Astrocyte (in vitro differentiated cells and primary cell): ENCODE results near the gene PLAAT5. TPM values are rescaled to one million over a fixed set of nuclear protein-coding genes. Genes with fewer than 3 reads are reported as not detected.

Source experiments
- DNase-seq: peaks from one replicate; pipeline ENCODE4 v3.0.0-alpha.2; 2010; ENCODE audit warnings: low read depth
- FAIRE-seq: peaks from 2 replicates; lab custom pipeline; 2011; peaks lifted over from hg19 to GRCh38; lab: Jason Lieb, UNC
- H2AFZ ChIP-seq: 2 replicates; pipeline ENCODE4 v1.6.0; 2012; ENCODE audit warnings: low read depth, low read length, inconsistent platforms
- H3K27ac ChIP-seq: 2 replicates; pipeline ENCODE4 v1.5.1; 2011; ENCODE audit warnings: low read depth, low read length, inconsistent platforms
- H3K27me3 ChIP-seq: 2 replicates; pipeline ENCODE4 v1.6.0; 2011; ENCODE audit warnings: low read length, inconsistent platforms; ENCODE audit not compliant: insufficient read depth
- H3K36me3 ChIP-seq: 2 replicates; pipeline ENCODE4 v1.5.1; 2011; ENCODE audit warnings: low read length, inconsistent platforms; ENCODE audit not compliant: insufficient read depth
- H3K4me1 ChIP-seq: 2 replicates; pipeline ENCODE4 v1.5.1; 2011; ENCODE audit warnings: low read length, inconsistent platforms; ENCODE audit not compliant: insufficient read depth
- H3K4me2 ChIP-seq: 2 replicates; pipeline ENCODE4 v1.6.0; 2012; ENCODE audit warnings: low read length, inconsistent platforms
- H3K4me3 ChIP-seq: 2 replicates; pipeline ENCODE4 v1.5.1; 2011; ENCODE audit warnings: low read depth, mild to moderate bottlenecking, low read length, inconsistent platforms; ENCODE audit not compliant: insufficient read depth
- H3K79me2 ChIP-seq: 2 replicates; pipeline ENCODE4 v1.6.0; 2012; ENCODE audit warnings: mild to moderate bottlenecking, low read length, inconsistent platforms; ENCODE audit not compliant: insufficient read depth
- H3K9ac ChIP-seq: 2 replicates; pipeline ENCODE4 v1.6.0; 2012; ENCODE audit warnings: mild to moderate bottlenecking, low read length, inconsistent platforms
- H3K9me3 ChIP-seq: 2 replicates; pipeline ENCODE4 v1.5.1; 2012; ENCODE audit warnings: low read depth, mild to moderate bottlenecking, low read length, inconsistent platforms; ENCODE audit not compliant: insufficient read depth
- H4K20me1 ChIP-seq: 2 replicates; pipeline ENCODE4 v1.6.0; 2012; ENCODE audit warnings: low read length, inconsistent platforms; ENCODE audit not compliant: insufficient read depth
- H3K27ac Mint-ChIP-seq: one replicate; pipeline ENCODE4 v1.8.0; 2021; ENCODE audit warnings: mild to moderate bottlenecking, mixed read lengths; ENCODE audit not compliant: unreplicated experiment
- H3K27me3 Mint-ChIP-seq: one replicate; pipeline ENCODE4 v1.8.0; 2021; ENCODE audit warnings: low read depth, mixed read lengths; ENCODE audit not compliant: unreplicated experiment
- H3K36me3 Mint-ChIP-seq: one replicate; pipeline ENCODE4 v1.8.0; 2021; ENCODE audit warnings: low read depth, mixed read lengths; ENCODE audit not compliant: unreplicated experiment
- H3K4me1 Mint-ChIP-seq: one replicate; pipeline ENCODE4 v1.8.0; 2021; ENCODE audit warnings: low read depth, mixed read lengths; ENCODE audit not compliant: unreplicated experiment
- H3K4me3 Mint-ChIP-seq: one replicate; pipeline ENCODE4 v1.8.0; 2021; ENCODE audit warnings: mild to moderate bottlenecking, moderate library complexity, mixed read lengths; ENCODE audit not compliant: unreplicated experiment
- H3K9me3 Mint-ChIP-seq: one replicate; pipeline ENCODE4 v1.8.0; 2021; ENCODE audit warnings: mild to moderate bottlenecking, mixed read lengths; ENCODE audit not compliant: unreplicated experiment
- EZH2 ChIP-seq: IDR thresholded peaks from 2 replicates; pipeline ENCODE4 v1.6.1; 2012; ENCODE audit warnings: mild to moderate bottlenecking, low read length, inconsistent platforms; ENCODE audit not compliant: insufficient read depth
- total RNA-seq: library from RNA; stranded (reverse); gene quantifications from 2 replicates; pipeline ENCODE4 v1.2.1, GENCODE V29; 2021
- TF ChIP-seq, protein P1 (sequence below): IDR thresholded peaks from 2 replicates; pipeline ENCODE4 v1.5.1; 2011; ENCODE audit warnings: low read depth, mild to moderate bottlenecking, inconsistent platforms, low read length, moderate library complexity; ENCODE audit not compliant: insufficient read depth

PLAAT5 gene
- total RNA-seq, 1 donor from 2014 or later = 0.36 TPM

DNA sequence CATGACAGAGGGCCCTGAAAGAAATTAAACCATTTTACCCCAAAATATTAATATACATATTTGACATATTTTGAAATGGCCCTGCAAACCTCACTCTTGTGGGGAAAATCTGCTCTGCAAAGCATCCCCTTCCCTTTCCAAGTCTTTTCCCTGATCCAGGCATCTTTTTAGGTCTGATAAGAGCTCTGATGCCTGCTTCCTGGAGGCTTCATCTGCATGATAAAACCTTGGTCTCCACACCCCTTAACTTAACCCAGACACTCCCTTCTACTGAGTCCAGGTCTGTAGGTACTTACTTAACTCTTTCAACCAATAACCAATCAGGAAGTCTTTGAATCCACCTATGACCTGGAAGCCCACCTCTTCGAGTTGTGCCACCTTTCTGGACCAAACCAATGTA lies 13.1 kb upstream of the PLAAT5 start:
- TF ChIP-seq, protein P1, sequence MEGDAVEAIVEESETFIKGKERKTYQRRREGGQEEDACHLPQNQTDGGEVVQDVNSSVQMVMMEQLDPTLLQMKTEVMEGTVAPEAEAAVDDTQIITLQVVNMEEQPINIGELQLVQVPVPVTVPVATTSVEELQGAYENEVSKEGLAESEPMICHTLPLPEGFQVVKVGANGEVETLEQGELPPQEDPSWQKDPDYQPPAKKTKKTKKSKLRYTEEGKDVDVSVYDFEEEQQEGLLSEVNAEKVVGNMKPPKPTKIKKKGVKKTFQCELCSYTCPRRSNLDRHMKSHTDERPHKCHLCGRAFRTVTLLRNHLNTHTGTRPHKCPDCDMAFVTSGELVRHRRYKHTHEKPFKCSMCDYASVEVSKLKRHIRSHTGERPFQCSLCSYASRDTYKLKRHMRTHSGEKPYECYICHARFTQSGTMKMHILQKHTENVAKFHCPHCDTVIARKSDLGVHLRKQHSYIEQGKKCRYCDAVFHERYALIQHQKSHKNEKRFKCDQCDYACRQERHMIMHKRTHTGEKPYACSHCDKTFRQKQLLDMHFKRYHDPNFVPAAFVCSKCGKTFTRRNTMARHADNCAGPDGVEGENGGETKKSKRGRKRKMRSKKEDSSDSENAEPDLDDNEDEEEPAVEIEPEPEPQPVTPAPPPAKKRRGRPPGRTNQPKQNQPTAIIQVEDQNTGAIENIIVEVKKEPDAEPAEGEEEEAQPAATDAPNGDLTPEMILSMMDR = no peak
- no peak for TF ChIP-seq EZH2
- Histone ChIP-seq H3K27ac (no peak overlapping the region), H3K27me3 (no peaks in the 10 kb centered on the region)

DNA sequence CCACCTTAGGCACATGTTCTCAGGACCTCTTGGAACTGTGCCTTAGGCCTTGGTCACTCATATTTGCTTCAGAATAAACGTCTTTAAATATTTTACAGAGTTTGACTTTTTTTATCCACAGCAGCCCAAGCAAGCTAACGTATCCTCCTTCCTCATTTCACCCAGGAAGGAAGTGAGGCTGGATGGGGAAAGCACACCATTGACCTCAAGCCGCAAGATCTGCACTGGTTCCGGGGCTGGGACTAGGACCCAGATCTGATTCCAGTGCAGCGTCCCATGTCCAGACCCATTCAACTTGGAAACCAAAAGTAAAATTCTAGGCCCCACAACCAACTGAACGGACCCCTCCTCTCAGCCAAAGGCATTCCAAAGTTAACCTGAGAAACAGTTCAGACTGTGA lies 12.5 kb upstream of the PLAAT5 start:
- DNase-seq (no peak), FAIRE-seq (no peak)
- H3K36me3 ChIP-seq = no peaks in the 10 kb centered on the region
- Mint-ChIP-seq H3K4me1 (no peaks in the 10 kb centered on the region), H3K36me3 (peaks cover 4% of the 10 kb centered on the region), H3K27me3 (peaks cover 13% of the 10 kb centered on the region), H3K9me3 (peaks cover 21% of the 10 kb centered on the region), H3K27ac (no peak overlapping the region), H3K4me3 (no peak overlapping the region)
- no peaks in the 10 kb centered on the region for H3K27me3 ChIP-seq
- no peak overlapping the region for H3K9ac ChIP-seq
- no peak overlapping the region for H3K4me3 ChIP-seq
- H3K4me1 ChIP-seq = no peaks in the 10 kb centered on the region
- no peaks in the 10 kb centered on the region for H4K20me1 ChIP-seq
- no peaks in the 10 kb centered on the region for H3K79me2 ChIP-seq
- H2AFZ ChIP-seq = no peak overlapping the region
- TF ChIP-seq EZH2 = no peak
- TF ChIP-seq, protein P1 = no peak
- peaks cover 7% of the 10 kb centered on the region for H3K9me3 ChIP-seq
- H3K27ac ChIP-seq = no peak overlapping the region
- no peak overlapping the region for H3K4me2 ChIP-seq

More for the DNA sequence above, 13.1 kb upstream of the PLAAT5 start:
- H3K36me3 Mint-ChIP-seq = peaks cover 4% of the 10 kb centered on the region
- no peak overlapping the region for H3K4me2 ChIP-seq
- H3K9me3 Mint-ChIP-seq = peaks cover 18% of the 10 kb centered on the region
- H3K4me1 ChIP-seq = no peaks in the 10 kb centered on the region
- H3K4me1 Mint-ChIP-seq = no peaks in the 10 kb centered on the region
- H2AFZ ChIP-seq = no peak overlapping the region
- no peaks in the 10 kb centered on the region for H4K20me1 ChIP-seq
- H3K9ac ChIP-seq = no peak overlapping the region
- H3K36me3 ChIP-seq = no peaks in the 10 kb centered on the region
- H3K27me3 Mint-ChIP-seq = peaks cover 13% of the 10 kb centered on the region
- H3K4me3 ChIP-seq = no peak overlapping the region
- no peak overlapping the region for H3K27ac Mint-ChIP-seq
- DNase-seq (no peak), FAIRE-seq (no peak)
- H3K9me3 ChIP-seq = peaks cover 7% of the 10 kb centered on the region
- H3K79me2 ChIP-seq = no peaks in the 10 kb centered on the region
- H3K4me3 Mint-ChIP-seq = no peak overlapping the region

DNA sequence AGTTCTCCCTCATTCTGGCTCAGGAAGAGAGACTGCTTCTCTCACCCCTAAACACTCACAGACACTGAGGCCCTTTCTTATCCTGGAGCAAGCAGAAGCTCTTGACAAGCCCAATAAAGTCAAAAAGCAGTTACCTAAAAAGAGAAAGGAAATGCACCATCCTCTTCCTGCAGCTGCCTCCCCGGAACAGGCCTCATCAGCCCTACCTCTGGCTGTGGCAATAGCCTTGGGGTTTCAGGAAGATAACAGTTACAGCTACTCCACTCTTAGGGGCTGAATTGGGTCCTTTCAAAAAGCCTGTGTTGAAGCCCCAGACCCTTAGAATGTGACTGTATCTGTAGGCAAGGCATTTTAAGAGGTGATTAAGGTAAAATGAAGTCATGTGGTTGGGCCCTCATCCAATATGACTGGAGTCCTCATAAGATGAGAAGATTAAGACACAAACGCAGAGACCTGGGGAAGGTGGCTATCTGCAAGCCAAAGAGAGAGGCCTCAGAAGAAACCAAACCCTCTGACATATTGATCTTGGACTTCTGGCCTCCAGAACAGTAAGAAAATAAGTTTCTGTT lies 11.4 kb upstream of the PLAAT5 start:
- no peaks in the 10 kb centered on the region for H3K79me2 ChIP-seq
- no peak overlapping the region for H2AFZ ChIP-seq
- no peak overlapping the region for H3K4me3 ChIP-seq
- no peaks in the 10 kb centered on the region for H3K27me3 ChIP-seq
- no peak overlapping the region for H3K9ac ChIP-seq
- FAIRE-seq (no peak), DNase-seq (no peak)
- H3K27ac ChIP-seq = no peak overlapping the region
- H3K27me3 Mint-ChIP-seq = peaks cover 11% of the 10 kb centered on the region
- no peak overlapping the region for H3K27ac Mint-ChIP-seq
- H3K4me1 Mint-ChIP-seq = no peaks in the 10 kb centered on the region
- H3K9me3 Mint-ChIP-seq = peaks cover 25% of the 10 kb centered on the region
- no peak overlapping the region for H3K4me3 Mint-ChIP-seq
- no peaks in the 10 kb centered on the region for H4K20me1 ChIP-seq
- no peaks in the 10 kb centered on the region for H3K36me3 ChIP-seq
- TF ChIP-seq, protein P1 = no peak
- TF ChIP-seq EZH2 = no peak
- H3K4me2 ChIP-seq = no peak overlapping the region
- peaks cover 10% of the 10 kb centered on the region for H3K9me3 ChIP-seq
- no peaks in the 10 kb centered on the region for H3K4me1 ChIP-seq
- peaks cover 4% of the 10 kb centered on the region for H3K36me3 Mint-ChIP-seq
